NCI-H1105 (cell line): ENCODE results near the gene NXPE3.
A peak's percentile ranks its signal among the peaks of the same experiment; 100 is the strongest.

ENCODE experiments used
- DNase-seq: peaks from one replicate; lab custom pipeline; 2025; lab: John Stamatoyannopoulos, UW

NXPE3 gene

GRCh38 chr3:101829437-101829830 lies 50.4 kb downstream of the NXPE3 start:
- DNase-seq, result no peak

DNA sequence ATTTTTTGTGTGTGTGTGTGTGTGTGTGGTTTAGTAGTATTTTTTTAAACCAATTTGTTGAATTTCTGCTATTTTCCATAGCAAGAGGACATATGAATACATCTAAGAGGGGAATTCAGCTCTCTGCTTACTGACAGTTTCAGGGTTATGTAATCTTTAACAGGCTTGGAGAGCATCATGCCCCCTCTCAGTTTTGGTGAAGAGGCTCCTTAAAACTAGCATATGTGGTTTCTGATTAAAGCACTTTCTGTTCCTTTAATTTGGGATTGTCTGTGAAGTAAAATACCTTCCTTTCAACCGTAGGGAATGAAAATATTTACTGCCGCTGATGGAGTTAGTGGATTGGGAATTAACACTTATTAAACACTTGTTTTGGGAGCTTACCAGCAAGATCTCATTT lies 50.9 kb downstream of the NXPE3 start:
- DNase-seq, result no peak

DNA sequence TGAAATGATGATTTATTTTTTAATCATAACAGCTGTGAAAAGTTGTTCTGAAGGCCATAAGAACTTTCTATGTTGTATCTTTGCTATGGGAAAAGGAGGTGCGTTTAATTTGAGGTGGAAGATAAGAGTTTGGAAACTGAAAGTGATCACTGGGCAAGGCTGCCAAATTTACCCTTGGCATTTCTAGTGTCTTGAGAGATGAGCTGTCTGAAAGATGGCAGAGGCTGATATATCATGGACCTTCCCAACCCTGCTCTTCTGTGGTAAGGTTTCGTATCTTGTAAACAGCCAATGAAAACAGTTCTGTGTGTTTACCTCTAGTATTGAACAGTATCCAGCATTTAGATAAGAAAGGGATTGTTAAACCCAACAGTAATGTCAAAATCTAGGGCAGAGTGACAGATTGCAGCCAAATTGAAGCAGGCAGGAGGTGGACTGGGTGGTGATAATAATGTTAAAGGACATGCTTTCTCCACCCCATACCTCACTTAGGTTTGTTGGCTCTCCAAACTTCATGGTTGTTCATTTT lies 54.5 kb downstream of the NXPE3 start:
- no peak for DNase-seq

GRCh38 chr3:101835676-101836075 lies 56.7 kb downstream of the NXPE3 start:
- no peak for DNase-seq

GRCh38 chr3:101836160-101836559 lies 57.1 kb downstream of the NXPE3 start:
- DNase-seq, result no peak

DNA sequence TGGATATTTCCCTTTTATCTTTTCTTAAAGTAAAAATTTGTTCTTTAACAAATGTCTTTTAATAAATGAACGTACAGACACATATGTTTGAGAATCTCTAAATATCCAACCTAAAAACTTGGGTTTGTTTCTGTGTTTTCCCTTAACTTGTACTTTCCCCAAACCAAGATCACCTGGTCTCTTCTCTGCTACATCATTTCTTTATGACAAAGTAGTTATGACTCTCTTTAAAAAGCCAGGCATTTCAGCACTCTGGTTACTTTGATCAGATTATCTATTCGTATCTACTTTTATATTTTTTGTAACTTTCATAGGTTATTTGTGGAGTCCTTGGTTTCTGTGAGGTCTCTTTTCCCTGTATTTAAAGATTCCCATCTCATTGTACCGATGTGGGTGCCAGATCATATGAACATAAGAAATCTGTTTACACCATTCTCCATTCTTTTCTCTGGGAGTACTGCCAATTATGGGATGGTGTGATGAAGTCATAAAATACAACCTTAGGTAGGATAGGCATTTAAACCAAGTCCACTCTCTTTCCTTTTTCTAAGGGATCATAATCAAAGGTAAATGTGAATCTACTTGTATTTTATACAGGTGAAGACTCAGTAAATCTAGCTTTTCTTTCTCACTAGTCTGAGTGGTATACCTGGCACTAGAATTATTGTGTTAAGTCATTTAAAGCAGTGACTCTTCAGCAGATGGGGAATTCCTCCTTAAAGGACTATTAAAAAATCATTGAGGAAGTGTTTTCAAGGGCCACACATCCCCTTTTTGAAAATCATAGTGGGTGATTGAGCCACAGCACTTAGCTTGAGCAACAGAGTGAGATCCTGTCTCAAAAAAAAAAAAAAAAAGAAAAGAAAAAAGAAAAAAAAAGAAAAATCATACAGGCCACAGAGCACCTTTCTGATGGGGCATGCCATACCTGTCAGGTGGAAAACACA lies 57.9 kb downstream of the NXPE3 start:
- no peak for DNase-seq

DNA sequence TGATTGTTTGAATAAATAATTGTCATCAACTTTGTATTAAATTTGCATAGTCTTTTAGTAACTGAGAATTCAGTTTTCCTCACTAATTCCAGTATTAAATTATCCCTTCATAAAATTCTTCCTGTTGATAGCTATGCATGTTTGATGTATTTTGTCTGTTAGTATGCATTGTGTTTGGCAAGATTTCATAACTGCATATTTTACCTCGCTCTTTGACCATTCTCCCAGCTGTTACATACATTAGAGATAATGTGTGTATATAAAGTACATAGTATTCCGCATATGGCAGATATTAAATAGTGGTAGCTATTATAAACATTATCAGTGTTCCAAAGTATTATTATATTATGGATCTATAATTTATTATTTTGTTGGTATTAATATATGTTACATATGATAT lies 59.7 kb downstream of the NXPE3 start:
- DNase-seq, result no peak

- no peak for DNase-seq
Observed at GRCh38 chr3:101840066-101840465, 61.1 kb downstream of the NXPE3 start.

DNA sequence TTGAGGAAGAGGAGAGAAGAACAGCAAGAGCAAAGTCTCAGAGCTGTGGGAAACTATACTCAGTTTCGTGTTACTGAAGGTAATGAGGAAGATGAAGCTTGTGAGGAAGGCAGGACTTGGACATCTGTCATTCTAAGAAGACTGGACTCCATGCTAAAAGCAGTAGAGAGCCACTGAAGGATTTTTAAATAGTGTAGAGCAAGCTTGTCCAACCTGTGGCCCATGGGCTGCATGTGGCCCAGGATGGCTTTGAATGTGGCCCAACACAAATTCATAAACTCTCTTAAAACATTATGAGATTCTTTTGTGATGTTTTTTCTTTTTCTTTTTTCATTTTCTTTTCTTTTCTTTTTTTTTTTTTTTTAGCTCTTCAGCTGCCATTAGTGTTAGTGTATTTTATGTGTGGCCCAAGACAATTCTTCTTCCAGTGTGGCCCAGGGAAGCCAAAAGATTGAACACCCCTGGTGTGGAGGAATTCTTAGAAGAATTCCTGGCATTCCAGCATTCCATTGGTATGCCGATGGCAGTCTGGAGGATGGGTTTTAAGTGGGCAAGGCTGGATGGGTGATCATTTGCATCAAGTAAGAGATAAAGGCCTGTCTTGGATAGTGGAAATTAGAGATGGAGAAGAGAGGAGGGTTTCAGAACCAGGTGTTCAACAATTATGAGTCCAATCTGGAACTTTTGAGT lies 63.4 kb downstream of the NXPE3 start:
- no peak for DNase-seq

GRCh38 chr3:101842935-101843330 lies 63.9 kb downstream of the NXPE3 start:
- DNase-seq, result no peak

DNA sequence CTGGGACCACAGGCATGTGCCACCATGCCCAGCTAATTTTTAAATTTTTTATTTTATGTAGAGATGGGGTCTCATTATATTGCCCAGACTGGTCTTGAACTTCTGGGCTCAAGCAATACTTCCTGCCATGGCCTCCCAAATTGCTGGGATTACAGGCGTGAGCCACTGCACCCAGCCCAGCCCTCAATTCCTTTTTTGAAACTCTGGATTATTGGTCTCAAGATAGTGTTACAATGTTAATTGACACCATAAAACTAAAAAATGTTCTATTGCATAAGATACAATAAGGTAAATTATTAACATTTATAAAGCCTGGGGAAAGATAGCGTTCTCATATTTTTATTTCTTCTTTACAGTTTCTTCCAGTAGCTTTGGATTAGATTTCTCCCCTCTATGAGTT lies 66.4 kb downstream of the NXPE3 start:
- no peak for DNase-seq

GRCh38 chr3:101846709-101847108 lies 67.7 kb downstream of the NXPE3 start:
- no peak for DNase-seq

DNA sequence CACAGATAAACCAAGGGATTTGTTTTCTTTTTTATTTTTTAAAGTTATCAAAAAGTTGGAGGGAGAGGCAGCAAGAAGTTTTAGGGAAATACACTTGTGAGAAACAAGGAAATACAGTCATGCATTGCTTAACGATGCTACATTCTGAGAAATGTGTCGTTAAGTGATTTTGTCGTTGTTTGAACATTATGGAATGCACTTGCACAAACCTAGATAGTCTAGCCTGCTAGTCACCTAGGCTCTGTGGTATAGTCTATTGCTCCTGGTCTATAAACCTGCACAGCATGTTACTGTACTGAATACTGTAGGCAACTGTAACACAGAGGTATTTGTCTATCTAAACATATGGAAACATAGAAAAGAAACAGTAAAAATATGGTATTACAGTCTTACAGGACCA lies 68.3 kb downstream of the NXPE3 start:
- DNase-seq, result no peak

DNA sequence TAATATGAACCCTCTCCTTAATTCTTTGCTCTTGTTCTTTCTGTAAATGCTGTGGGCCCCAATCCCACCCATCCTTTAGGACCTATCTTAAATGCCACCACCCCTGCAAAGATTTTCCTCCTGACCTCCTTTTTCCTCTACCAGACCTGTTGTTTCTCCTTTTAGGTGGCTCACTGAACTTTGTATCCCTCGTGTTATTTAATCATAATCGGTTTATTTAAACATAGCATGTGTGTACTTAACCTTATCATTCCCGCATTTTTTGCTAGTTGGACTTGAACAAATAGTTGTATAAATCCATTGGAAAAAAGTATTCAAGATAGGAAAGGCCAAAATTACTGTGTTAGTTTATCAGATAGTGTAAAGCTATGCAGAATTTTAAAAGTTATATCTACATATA lies 69.3 kb downstream of the NXPE3 start:
- DNase-seq, result no peak

DNA sequence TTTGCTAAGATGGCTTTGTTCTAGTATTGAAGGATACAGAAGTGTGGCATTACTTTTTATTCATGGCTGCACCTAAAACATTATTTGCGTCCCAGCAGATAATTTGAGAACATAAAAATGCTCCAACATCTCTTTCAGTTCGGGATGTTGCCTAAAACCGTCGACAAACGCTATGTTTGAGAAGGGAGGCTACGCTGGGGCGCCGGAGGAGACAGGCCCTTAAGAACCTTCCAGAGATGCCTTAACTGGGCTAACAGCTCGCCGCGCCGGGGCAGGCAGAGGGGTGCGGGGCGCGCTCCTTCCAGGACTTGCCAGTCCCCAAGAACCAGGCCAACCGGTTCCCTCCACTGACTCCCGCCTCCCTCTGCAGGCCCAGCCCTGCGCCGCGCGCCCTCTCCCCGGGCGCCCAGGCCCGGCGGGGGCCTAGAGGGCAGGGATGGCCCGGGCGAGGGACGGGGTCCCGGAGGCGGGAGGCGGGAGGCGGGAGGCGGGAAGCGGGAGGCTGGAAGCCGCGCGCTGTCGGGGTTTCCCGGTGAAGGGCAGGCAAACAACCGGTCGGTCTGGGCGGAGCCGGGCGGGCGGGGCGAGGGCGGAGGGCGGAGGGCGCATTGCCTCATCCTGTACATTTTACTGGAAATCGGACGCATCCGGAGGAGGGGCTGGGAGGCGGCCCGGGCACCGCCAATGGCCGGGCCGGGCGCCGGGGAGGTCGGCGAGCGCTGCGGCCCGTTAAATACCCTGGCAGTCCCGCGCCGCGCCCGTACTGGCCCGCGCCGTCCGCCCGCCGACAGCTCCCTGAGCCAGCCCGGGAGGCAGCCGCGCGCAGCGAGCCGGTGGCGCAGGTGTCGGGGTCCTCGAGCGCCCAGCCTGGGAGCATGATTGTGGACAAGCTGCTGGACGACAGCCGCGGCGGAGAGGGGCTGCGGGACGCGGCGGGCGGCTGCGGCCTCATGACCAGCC lies 70.0 kb downstream of the NXPE3 start, which contains the start of gene NFKBIZ:
NFKBIZ (plus strand) TSS at position 761 of the 960 bp plus-strand sequence; CDS start at position 876, 115 bp downstream.
- peak; percentile 76 for DNase-seq

DNA sequence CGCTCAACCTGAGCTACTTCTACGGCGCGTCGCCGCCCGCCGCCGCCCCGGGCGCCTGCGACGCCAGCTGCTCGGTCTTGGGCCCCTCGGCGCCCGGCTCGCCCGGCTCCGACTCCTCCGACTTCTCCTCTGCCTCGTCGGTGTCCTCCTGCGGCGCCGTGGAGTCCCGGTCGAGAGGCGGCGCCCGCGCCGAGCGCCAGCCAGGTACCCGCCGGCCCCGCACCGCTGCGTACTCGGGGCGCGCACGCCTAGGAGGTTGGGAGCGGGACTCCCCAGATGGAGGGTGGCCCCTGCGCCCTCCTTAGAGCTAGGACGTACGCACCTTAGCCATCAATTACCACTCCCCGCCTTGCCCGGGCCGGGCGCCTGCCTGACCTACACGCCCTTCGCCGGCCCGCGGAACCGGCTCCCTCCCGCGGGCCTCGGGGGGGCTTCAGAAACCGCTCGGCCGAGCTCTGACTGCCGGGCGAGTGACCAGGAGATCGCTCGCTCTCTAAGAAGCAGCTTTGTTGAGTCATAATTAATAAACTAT lies 70.8 kb downstream of the NXPE3 start:
- DNase-seq, result no peak

GRCh38 chr3:101850246-101851051 lies 71.4 kb downstream of the NXPE3 start:
- DNase-seq, result no peak

- DNase-seq, result no peak
Observed at GRCh38 chr3:101851072-101851770, 72.2 kb downstream of the NXPE3 start.

DNA sequence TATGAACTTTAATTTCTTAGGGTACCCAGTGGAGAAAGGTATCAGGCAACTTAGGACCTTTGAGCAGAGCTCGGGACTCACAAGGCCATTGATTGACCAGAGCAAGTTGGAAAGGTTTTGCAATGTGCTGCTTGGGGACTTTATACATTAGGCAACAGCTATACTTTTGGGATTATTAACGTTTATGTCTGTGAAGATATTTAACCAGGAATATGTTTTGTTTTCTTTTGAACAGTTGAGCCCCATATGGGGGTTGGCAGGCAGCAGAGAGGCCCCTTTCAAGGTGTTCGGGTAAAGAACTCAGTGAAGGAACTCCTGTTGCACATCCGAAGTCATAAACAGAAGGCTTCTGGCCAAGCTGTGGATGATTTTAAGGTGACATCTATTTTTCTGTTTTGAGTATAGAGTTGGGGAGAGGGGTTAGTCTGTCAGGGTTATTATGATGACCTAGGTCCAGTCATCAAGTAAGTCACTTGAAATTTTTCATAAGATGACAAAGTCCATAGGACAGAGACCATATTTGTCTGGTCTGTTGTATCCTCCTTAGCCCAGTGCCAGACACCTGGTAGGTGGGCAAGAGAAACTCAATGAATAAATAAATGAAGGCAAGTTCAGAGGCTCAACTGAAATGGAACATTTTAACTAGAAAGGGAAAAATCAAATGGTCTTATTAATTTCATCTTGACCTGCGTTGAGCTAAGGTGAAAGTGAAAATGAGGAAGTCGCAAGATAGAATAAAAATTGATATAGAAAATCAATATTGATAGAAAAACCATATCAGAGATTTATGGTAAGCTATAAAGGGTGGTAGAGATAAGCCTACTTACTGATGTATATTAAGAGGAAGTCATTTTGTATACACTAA lies 73.1 kb downstream of the NXPE3 start:
- no peak for DNase-seq
